Upper lobe of left lung (tissue), 6 donors: ENCODE results near the gene FKBP2. TPM values are rescaled to one million over a fixed set of nuclear protein-coding genes. Genes with fewer than 3 reads are reported as not detected.

Experiments
- ATAC-seq, 2 donors: fragments of 200-7000 bp; cut with Tn5 transposase; one replicate each; pipeline ENCODE4 v1.9.1; 2022; ENCODE audit warnings: mild to moderate bottlenecking in 2 of 2, moderate library complexity in 2 of 2; ENCODE audit not compliant: low FRiP score in 2 of 2
- DNase-seq, 2 donors: peaks; one replicate each; pipeline ENCODE4 v3.0.0-alpha.2; 2019 to 2020
- H3K27ac ChIP-seq, 4 donors: fragments of 200-600 bp; sonication (generic); one replicate each; pipeline ENCODE4 v1.5.1; 2016 to 2019
- H3K27me3 ChIP-seq, 4 donors: fragments of 200-600 bp; sonication (generic); one replicate each; pipeline ENCODE4 v1.5.1; 2017 to 2019
- H3K36me3 ChIP-seq, 4 donors: fragments of 200-600 bp; sonication (generic); one replicate each; pipeline ENCODE4 v1.5.1; 2016 to 2019
- H3K4me1 ChIP-seq, 4 donors: fragments of 200-600 bp; sonication (generic); one replicate each; pipeline ENCODE4 v1.5.1; 2018 to 2019
- H3K4me3 ChIP-seq, 4 donors: fragments of 200-600 bp; sonication (generic); one replicate each; pipeline ENCODE4 v1.5.1; 2017 to 2019; ENCODE audit warnings: mild to moderate bottlenecking in 2 of 4, moderate library complexity in 1 of 4
- H3K9me3 ChIP-seq, 4 donors: fragments of 200-600 bp; sonication (generic); one replicate each; pipeline ENCODE4 v1.5.1; 2018 to 2019
- CTCF ChIP-seq, 6 experiments: fragments of 450-650 bp in 4 of 6; fragments of 200-600 bp in 2 of 6; sonication (generic) in 2 of 6; IDR thresholded peaks; one replicate each; pipeline ENCODE4 v1.5.1; 2016 to 2019; ENCODE audit warnings: antibody characterized with exemption in 6 of 6
- EP300 ChIP-seq, 4 donors: sonication (generic); formaldehyde crosslinking; IDR thresholded peaks; one replicate each; pipeline ENCODE4 v1.5.1; 2017; ENCODE audit warnings: antibody characterized with exemption in 4 of 4, control low read depth in 2 of 4
- POLR2A ChIP-seq, 4 donors: fragments of 450-650 bp; IDR thresholded peaks; one replicate each; pipeline ENCODE4 v1.5.1; 2016 to 2017; ENCODE audit warnings: antibody characterized with exemption in 4 of 4, mild to moderate bottlenecking in 2 of 4
- POLR2AphosphoS5 ChIP-seq, 2 donors: sonication (generic); formaldehyde crosslinking; IDR thresholded peaks; one replicate each; pipeline ENCODE4 v1.5.1; 2017; ENCODE audit warnings: antibody characterized with exemption in 2 of 2
- WGBS, 2 donors: methylation state at CpG; one replicate each; pipeline ENCODE4 v1.1.5; 2017 to 2018; 5-methylcytosine and 5-hydroxymethylcytosine counted together
- total RNA-seq, 6 donors: library from RNA; depleted of rRNA in 4 of 6; stranded (reverse); fragments of >200 nt in 4 of 6; gene quantifications; one replicate each; pipeline versions ENCODE4 v1.1.0 to v1.2.1, GENCODE V29; 2016 to 2021
- donor health status: DM: no; HTN: no; CAD: no; lungs with moderate emphysema.
- donor health status: DM: no; HTN: yes; CAD: no; lungs with severe emphysema.

Gene FKBP2
- total RNA-seq, 6 donors from 2014 or later: 40.9 to 132 (median 63.1) TPM

- peaks cover 19 to 96% (median 87%) of the 10 kb centered on the region in 4 donors for H3K36me3 ChIP-seq
- ATAC-seq (no peak), DNase-seq (peak in 1 of 2 donors; percentile 83)
- no peak for TF ChIP-seq POLR2A (IDR thresholded peaks at IDR 0.05)
- TF ChIP-seq POLR2AphosphoS5 (IDR thresholded peaks at IDR 0.05): no peak
- TF ChIP-seq EP300 (IDR thresholded peaks at IDR 0.05): no peak
- no peak for TF ChIP-seq CTCF (IDR thresholded peaks at IDR 0.05)
- H3K9me3 ChIP-seq: no peaks in the 10 kb centered on the region
- no peak overlapping the region for H3K4me3 ChIP-seq
- 96 to 97% methylated on average over 25 to 31 of the region's 32 CpGs for WGBS, 2 donors
- no peaks in the 10 kb centered on the region for H3K27me3 ChIP-seq
- H3K27ac ChIP-seq: no peak overlapping the region
- H3K4me1 ChIP-seq: peaks cover 0 to 4% (median under 1%) of the 10 kb centered on the region in 4 donors
Measured at GRCh38 chr11:64258946-64259532, 18.1 kb downstream of the FKBP2 start.

GRCh38 chr11:64259533-64260067 lies 18.7 kb downstream of the FKBP2 start:
- Histone ChIP-seq H3K4me1 (no peaks in the 10 kb centered on the region), H3K36me3 (peaks cover 19 to 96% (median 85%) of the 10 kb centered on the region in 4 donors), H3K9me3 (no peaks in the 10 kb centered on the region), H3K27ac (no peak overlapping the region), H3K27me3 (no peaks in the 10 kb centered on the region), H3K4me3 (no peak overlapping the region)
- DNase-seq (no peak), ATAC-seq (no peak)
- TF ChIP-seq EP300 (IDR thresholded peaks at IDR 0.05) (no peak), POLR2AphosphoS5 (IDR thresholded peaks at IDR 0.05) (no peak), CTCF (IDR thresholded peaks at IDR 0.05) (no peak), POLR2A (IDR thresholded peaks at IDR 0.05) (no peak)
- 88 to 91% methylated on average over 4 of the region's 4 CpGs for WGBS, 2 donors

- Histone ChIP-seq H3K4me1 (no peaks in the 10 kb centered on the region), H3K4me3 (no peak overlapping the region), H3K27me3 (no peaks in the 10 kb centered on the region), H3K27ac (no peak overlapping the region), H3K9me3 (no peaks in the 10 kb centered on the region), H3K36me3 (peaks cover 19 to 96% (median 83%) of the 10 kb centered on the region in 4 donors)
- TF ChIP-seq POLR2AphosphoS5 (IDR thresholded peaks at IDR 0.05): no peak
- no peak for TF ChIP-seq CTCF (IDR thresholded peaks at IDR 0.05)
- TF ChIP-seq EP300 (IDR thresholded peaks at IDR 0.05): no peak
- TF ChIP-seq POLR2A (IDR thresholded peaks at IDR 0.05): no peak
- DNase-seq: no peak
- no peak for ATAC-seq
- WGBS, 2 donors: 88 to 95% methylated on average over 6 of the region's 6 CpGs
Measured at GRCh38 chr11:64260147-64260708, 19.3 kb downstream of the FKBP2 start.

GRCh38 chr11:64261556-64262080 lies 20.7 kb downstream of the FKBP2 start:
- Histone ChIP-seq H3K27me3 (no peaks in the 10 kb centered on the region), H3K27ac (no peak overlapping the region), H3K9me3 (no peaks in the 10 kb centered on the region), H3K4me3 (no peak overlapping the region), H3K36me3 (peaks cover 15 to 97% (median 84%) of the 10 kb centered on the region in 4 donors), H3K4me1 (no peaks in the 10 kb centered on the region)
- DNase-seq (peak in 1 of 2 donors; percentile 79), ATAC-seq (no peak)
- TF ChIP-seq EP300 (IDR thresholded peaks at IDR 0.05) (no peak), CTCF (IDR thresholded peaks at IDR 0.05) (no peak), POLR2A (IDR thresholded peaks at IDR 0.05) (no peak), POLR2AphosphoS5 (IDR thresholded peaks at IDR 0.05) (no peak)
- WGBS, 2 donors: 95 to 96% methylated on average over 8 to 13 of the region's 18 CpGs
